GM23338 (cell line): ENCODE data around the gene DLK1. TPM values are rescaled to one million over a fixed set of nuclear protein-coding genes. Genes with fewer than 3 reads are reported as not detected.

Source experiments
- ATAC-seq: fragments of 200-7000 bp; cut with Tn5 transposase; 3 replicates; pipeline ENCODE4 v1.9.1; 2020
- DNase-seq: peaks from one replicate; pipeline ENCODE4 v3.0.0-alpha.2; 2015; ENCODE audit warnings: low spot score
- H2AFZ ChIP-seq: fragments of 200-600 bp; sonication (generic); 2 replicates; pipeline ENCODE4 v1.8.0; 2016; ENCODE audit warnings: antibody characterized with exemption, mild to moderate bottlenecking, moderate library complexity
- H3F3A ChIP-seq: fragments of 200-600 bp; sonication (generic); replicated peaks from 2 replicates; pipeline ENCODE4 v1.8.0; 2017; ENCODE audit warnings: antibody characterized with exemption, mixed run types, low read depth
- H3K27ac ChIP-seq: fragments of 200-600 bp; sonication (generic); 2 replicates; pipeline ENCODE4 v1.6.1; 2016; ENCODE audit warnings: low read depth
- H3K27me3 ChIP-seq: fragments of 200-600 bp; sonication (generic); 2 replicates; pipeline ENCODE4 v1.8.0; 2016; ENCODE audit warnings: mild to moderate bottlenecking, mixed run types, moderate library complexity; ENCODE audit not compliant: insufficient read depth
- H3K36me3 ChIP-seq: fragments of 200-600 bp; sonication (generic); 2 replicates; pipeline ENCODE4 v1.8.0; 2016; ENCODE audit warnings: mild to moderate bottlenecking; ENCODE audit not compliant: insufficient read depth
- H3K4me1 ChIP-seq: fragments of 200-600 bp; sonication (generic); 2 replicates; pipeline ENCODE4 v1.8.0; 2016; ENCODE audit warnings: mild to moderate bottlenecking, moderate library complexity; ENCODE audit not compliant: insufficient read depth
- H3K4me2 ChIP-seq: fragments of 200-600 bp; sonication (generic); 2 replicates; pipeline ENCODE4 v1.7.1; 2017; ENCODE audit warnings: mixed run types
- H3K4me3 ChIP-seq: fragments of 200-600 bp; sonication (generic); 2 replicates; pipeline ENCODE4 v1.6.1; 2016; ENCODE audit warnings: mixed run types
- H3K79me2 ChIP-seq: fragments of 200-600 bp; sonication (generic); replicated peaks from 2 replicates; pipeline ENCODE4 v1.8.0; 2017; ENCODE audit warnings: mild to moderate bottlenecking; ENCODE audit not compliant: insufficient read depth
- H3K9me2 ChIP-seq: fragments of 200-600 bp; sonication (generic); 2 replicates; pipeline ENCODE4 v1.8.0; 2017; ENCODE audit not compliant: insufficient read depth
- H4K20me1 ChIP-seq: fragments of 200-600 bp; sonication (generic); replicated peaks from 2 replicates; pipeline ENCODE4 v1.8.0; 2017; ENCODE audit warnings: mild to moderate bottlenecking; ENCODE audit not compliant: insufficient read depth
- H3K27ac Mint-ChIP-seq: 2 replicates; pipeline ENCODE4 v1.8.0; 2020; ENCODE audit warnings: inconsistent platforms, mild to moderate bottlenecking, moderate library complexity, mixed read lengths
- H3K27me3 Mint-ChIP-seq: 3 replicates; pipeline ENCODE4 v1.8.0; 2022; ENCODE audit warnings: low read depth, mild to moderate bottlenecking, moderate library complexity, mixed read lengths, inconsistent platforms; ENCODE audit not compliant: insufficient read depth, poor library complexity
- H3K36me3 Mint-ChIP-seq: 3 replicates; pipeline ENCODE4 v1.8.0; 2021; ENCODE audit warnings: low read depth, mild to moderate bottlenecking, inconsistent platforms, moderate library complexity, mixed read lengths
- H3K4me1 Mint-ChIP-seq: 3 replicates; pipeline ENCODE4 v1.8.0; 2020; ENCODE audit warnings: mild to moderate bottlenecking, inconsistent platforms, mixed read lengths
- H3K4me3 Mint-ChIP-seq: 3 replicates; pipeline ENCODE4 v1.8.0; 2021; ENCODE audit warnings: moderate library complexity, mild to moderate bottlenecking, inconsistent platforms, mixed read lengths
- H3K9me3 Mint-ChIP-seq: 3 replicates; pipeline ENCODE4 v1.8.0; 2020; ENCODE audit warnings: moderate library complexity, mild to moderate bottlenecking, inconsistent platforms, mixed read lengths
- CREB1 ChIP-seq: fragments of 250-450 bp; sonication (Bioruptor Pico); IDR thresholded peaks from 2 replicates; pipeline ENCODE4 v1.5.0; 2020; ENCODE audit warnings: low read depth, mild to moderate bottlenecking, moderate library complexity
- EZH2 ChIP-seq: fragments of 200-600 bp; sonication (generic); IDR thresholded peaks from one replicate; pipeline ENCODE4 v1.8.0; 2017; ENCODE audit warnings: antibody characterized with exemption, mild to moderate bottlenecking, low read depth; ENCODE audit not compliant: unreplicated experiment
- EZH2phosphoT487 ChIP-seq: fragments of 200-600 bp; sonication (generic); IDR thresholded peaks from one replicate; pipeline ENCODE4 v1.8.1; 2018; ENCODE audit warnings: antibody characterized with exemption; ENCODE audit not compliant: unreplicated experiment
- JUNB ChIP-seq: IDR thresholded peaks from one replicate; pipeline ENCODE4 v1.6.1; 2016; ENCODE audit warnings: antibody characterized with exemption; ENCODE audit not compliant: unreplicated experiment
- NANOG ChIP-seq: IDR thresholded peaks from 2 replicates; pipeline ENCODE4 v1.6.1; 2016; ENCODE audit warnings: antibody characterized with exemption, borderline replicate concordance
- POLR2AphosphoS5 ChIP-seq: IDR thresholded peaks from 2 replicates; pipeline ENCODE4 v1.6.1; 2016; ENCODE audit warnings: antibody characterized with exemption, low read depth
- STAT1 ChIP-seq: IDR thresholded peaks from one replicate; pipeline ENCODE4 v1.6.1; 2016; ENCODE audit warnings: antibody characterized with exemption; ENCODE audit not compliant: unreplicated experiment
- ZNF114 ChIP-seq: fragments of 250-450 bp; sonication (Bioruptor Pico); IDR thresholded peaks from 2 replicates; pipeline ENCODE4 v1.5.0; 2020; ENCODE audit warnings: mild to moderate bottlenecking, moderate library complexity
- ZNF331 ChIP-seq: fragments of 250-450 bp; sonication (Bioruptor Pico); IDR thresholded peaks from 2 replicates; pipeline ENCODE4 v1.5.0; 2020; ENCODE audit warnings: low read depth, mild to moderate bottlenecking, moderate library complexity
- polyA plus RNA-seq: library from polyadenylated mRNA; unstranded; fragments of >200 nt; fragmentation: Nextera tagmentation; extraction: Ambion mirVana; gene quantifications from 2 replicates; pipeline ENCODE4 v1.2.1, GENCODE V29; 2016
- total RNA-seq: library from RNA; depleted of rRNA; stranded (reverse); fragments of >200 nt; shearing (Covaris generic); gene quantifications from 2 replicates; pipeline ENCODE4 v1.2.3, GENCODE V29; 2014
- TF ChIP-seq, protein P1 (sequence below), 2 experiments: fragments of 200-600 bp in 1 of 2; sonication (generic) in 1 of 2; conservative IDR thresholded peaks; 2 replicates each; pipeline versions ENCODE4 v1.5.1 to v1.6.1; 2016 to 2017; ENCODE audit warnings: antibody characterized with exemption in 2 of 2, low read depth in 2 of 2, mild to moderate bottlenecking in 2 of 2, moderate library complexity in 1 of 2
- TF ChIP-seq, protein P2 (sequence below): IDR thresholded peaks from one replicate; pipeline ENCODE4 v1.6.1; 2018; ENCODE audit warnings: antibody characterized with exemption; ENCODE audit not compliant: unreplicated experiment
- TF ChIP-seq, protein P3 (sequence below): IDR thresholded peaks from 2 replicates; pipeline ENCODE4 v1.6.1; 2016; ENCODE audit warnings: antibody characterized with exemption
- TF ChIP-seq, protein P4 (sequence below): fragments of 250-450 bp; sonication (Bioruptor Pico); IDR thresholded peaks from 2 replicates; pipeline ENCODE4 v1.5.0; 2020; ENCODE audit warnings: mild to moderate bottlenecking, moderate library complexity

DLK1 gene
- total and polyA plus RNA-seq, 2 experiments from 2014 or later, result 1.1 to 1.2 TPM

DNA sequence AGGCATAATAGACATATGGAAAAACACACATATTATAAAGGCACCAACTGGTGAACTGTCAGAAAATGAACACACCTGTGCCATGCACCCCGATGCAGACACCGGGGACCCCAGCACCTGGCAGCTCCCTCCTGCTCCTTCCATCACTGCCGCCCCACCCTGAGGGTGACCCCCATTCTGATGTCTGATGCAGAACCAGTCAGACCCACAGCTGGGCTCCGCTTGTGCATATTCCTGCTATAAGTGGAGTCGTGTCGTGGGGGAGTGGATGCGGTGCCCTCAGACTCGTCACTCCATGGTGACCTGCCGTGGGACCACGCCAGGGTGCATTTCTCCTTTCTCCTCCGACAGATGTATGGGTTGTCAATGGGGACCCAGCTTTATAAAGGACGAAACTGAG lies 53.6 kb downstream of the DLK1 start:
- Histone ChIP-seq H3K9me2 (no peaks in the 10 kb centered on the region), H3K4me3 (no peak overlapping the region), H3K79me2 (no peaks in the 10 kb centered on the region), H3K36me3 (no peaks in the 10 kb centered on the region), H3K4me1 (no peaks in the 10 kb centered on the region), H3K4me2 (no peak overlapping the region), H4K20me1 (no peaks in the 10 kb centered on the region), H3F3A (no peaks in the 10 kb centered on the region), H3K27ac (no peak overlapping the region), H2AFZ (no peak overlapping the region), H3K27me3 (no peaks in the 10 kb centered on the region)
- H3K27me3 Mint-ChIP-seq, result peaks cover 17% of the 10 kb centered on the region
- H3K27ac Mint-ChIP-seq, result no peak overlapping the region; the same call in 1 of the 2 replicates
- TF ChIP-seq EZH2phosphoT487 (no peak), STAT1 (no peak), CREB1 (CRISPR knock-in tag) (no peak), EZH2 (no peak), JUNB (no peak), ZNF114 (CRISPR knock-in tag) (no peak), ZNF331 (no peak), POLR2AphosphoS5 (no peak), NANOG (no peak)
- TF ChIP-seq, protein P1, sequence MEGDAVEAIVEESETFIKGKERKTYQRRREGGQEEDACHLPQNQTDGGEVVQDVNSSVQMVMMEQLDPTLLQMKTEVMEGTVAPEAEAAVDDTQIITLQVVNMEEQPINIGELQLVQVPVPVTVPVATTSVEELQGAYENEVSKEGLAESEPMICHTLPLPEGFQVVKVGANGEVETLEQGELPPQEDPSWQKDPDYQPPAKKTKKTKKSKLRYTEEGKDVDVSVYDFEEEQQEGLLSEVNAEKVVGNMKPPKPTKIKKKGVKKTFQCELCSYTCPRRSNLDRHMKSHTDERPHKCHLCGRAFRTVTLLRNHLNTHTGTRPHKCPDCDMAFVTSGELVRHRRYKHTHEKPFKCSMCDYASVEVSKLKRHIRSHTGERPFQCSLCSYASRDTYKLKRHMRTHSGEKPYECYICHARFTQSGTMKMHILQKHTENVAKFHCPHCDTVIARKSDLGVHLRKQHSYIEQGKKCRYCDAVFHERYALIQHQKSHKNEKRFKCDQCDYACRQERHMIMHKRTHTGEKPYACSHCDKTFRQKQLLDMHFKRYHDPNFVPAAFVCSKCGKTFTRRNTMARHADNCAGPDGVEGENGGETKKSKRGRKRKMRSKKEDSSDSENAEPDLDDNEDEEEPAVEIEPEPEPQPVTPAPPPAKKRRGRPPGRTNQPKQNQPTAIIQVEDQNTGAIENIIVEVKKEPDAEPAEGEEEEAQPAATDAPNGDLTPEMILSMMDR (conservative IDR thresholded peaks at IDR 0.05; ENCODE audit: low read depth in 2 of 2), result no peak
- TF ChIP-seq, protein P2, sequence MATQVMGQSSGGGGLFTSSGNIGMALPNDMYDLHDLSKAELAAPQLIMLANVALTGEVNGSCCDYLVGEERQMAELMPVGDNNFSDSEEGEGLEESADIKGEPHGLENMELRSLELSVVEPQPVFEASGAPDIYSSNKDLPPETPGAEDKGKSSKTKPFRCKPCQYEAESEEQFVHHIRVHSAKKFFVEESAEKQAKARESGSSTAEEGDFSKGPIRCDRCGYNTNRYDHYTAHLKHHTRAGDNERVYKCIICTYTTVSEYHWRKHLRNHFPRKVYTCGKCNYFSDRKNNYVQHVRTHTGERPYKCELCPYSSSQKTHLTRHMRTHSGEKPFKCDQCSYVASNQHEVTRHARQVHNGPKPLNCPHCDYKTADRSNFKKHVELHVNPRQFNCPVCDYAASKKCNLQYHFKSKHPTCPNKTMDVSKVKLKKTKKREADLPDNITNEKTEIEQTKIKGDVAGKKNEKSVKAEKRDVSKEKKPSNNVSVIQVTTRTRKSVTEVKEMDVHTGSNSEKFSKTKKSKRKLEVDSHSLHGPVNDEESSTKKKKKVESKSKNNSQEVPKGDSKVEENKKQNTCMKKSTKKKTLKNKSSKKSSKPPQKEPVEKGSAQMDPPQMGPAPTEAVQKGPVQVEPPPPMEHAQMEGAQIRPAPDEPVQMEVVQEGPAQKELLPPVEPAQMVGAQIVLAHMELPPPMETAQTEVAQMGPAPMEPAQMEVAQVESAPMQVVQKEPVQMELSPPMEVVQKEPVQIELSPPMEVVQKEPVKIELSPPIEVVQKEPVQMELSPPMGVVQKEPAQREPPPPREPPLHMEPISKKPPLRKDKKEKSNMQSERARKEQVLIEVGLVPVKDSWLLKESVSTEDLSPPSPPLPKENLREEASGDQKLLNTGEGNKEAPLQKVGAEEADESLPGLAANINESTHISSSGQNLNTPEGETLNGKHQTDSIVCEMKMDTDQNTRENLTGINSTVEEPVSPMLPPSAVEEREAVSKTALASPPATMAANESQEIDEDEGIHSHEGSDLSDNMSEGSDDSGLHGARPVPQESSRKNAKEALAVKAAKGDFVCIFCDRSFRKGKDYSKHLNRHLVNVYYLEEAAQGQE, result no peak
- TF ChIP-seq, protein P3, sequence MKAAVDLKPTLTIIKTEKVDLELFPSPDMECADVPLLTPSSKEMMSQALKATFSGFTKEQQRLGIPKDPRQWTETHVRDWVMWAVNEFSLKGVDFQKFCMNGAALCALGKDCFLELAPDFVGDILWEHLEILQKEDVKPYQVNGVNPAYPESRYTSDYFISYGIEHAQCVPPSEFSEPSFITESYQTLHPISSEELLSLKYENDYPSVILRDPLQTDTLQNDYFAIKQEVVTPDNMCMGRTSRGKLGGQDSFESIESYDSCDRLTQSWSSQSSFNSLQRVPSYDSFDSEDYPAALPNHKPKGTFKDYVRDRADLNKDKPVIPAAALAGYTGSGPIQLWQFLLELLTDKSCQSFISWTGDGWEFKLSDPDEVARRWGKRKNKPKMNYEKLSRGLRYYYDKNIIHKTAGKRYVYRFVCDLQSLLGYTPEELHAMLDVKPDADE, result no peak
- TF ChIP-seq, protein P4, sequence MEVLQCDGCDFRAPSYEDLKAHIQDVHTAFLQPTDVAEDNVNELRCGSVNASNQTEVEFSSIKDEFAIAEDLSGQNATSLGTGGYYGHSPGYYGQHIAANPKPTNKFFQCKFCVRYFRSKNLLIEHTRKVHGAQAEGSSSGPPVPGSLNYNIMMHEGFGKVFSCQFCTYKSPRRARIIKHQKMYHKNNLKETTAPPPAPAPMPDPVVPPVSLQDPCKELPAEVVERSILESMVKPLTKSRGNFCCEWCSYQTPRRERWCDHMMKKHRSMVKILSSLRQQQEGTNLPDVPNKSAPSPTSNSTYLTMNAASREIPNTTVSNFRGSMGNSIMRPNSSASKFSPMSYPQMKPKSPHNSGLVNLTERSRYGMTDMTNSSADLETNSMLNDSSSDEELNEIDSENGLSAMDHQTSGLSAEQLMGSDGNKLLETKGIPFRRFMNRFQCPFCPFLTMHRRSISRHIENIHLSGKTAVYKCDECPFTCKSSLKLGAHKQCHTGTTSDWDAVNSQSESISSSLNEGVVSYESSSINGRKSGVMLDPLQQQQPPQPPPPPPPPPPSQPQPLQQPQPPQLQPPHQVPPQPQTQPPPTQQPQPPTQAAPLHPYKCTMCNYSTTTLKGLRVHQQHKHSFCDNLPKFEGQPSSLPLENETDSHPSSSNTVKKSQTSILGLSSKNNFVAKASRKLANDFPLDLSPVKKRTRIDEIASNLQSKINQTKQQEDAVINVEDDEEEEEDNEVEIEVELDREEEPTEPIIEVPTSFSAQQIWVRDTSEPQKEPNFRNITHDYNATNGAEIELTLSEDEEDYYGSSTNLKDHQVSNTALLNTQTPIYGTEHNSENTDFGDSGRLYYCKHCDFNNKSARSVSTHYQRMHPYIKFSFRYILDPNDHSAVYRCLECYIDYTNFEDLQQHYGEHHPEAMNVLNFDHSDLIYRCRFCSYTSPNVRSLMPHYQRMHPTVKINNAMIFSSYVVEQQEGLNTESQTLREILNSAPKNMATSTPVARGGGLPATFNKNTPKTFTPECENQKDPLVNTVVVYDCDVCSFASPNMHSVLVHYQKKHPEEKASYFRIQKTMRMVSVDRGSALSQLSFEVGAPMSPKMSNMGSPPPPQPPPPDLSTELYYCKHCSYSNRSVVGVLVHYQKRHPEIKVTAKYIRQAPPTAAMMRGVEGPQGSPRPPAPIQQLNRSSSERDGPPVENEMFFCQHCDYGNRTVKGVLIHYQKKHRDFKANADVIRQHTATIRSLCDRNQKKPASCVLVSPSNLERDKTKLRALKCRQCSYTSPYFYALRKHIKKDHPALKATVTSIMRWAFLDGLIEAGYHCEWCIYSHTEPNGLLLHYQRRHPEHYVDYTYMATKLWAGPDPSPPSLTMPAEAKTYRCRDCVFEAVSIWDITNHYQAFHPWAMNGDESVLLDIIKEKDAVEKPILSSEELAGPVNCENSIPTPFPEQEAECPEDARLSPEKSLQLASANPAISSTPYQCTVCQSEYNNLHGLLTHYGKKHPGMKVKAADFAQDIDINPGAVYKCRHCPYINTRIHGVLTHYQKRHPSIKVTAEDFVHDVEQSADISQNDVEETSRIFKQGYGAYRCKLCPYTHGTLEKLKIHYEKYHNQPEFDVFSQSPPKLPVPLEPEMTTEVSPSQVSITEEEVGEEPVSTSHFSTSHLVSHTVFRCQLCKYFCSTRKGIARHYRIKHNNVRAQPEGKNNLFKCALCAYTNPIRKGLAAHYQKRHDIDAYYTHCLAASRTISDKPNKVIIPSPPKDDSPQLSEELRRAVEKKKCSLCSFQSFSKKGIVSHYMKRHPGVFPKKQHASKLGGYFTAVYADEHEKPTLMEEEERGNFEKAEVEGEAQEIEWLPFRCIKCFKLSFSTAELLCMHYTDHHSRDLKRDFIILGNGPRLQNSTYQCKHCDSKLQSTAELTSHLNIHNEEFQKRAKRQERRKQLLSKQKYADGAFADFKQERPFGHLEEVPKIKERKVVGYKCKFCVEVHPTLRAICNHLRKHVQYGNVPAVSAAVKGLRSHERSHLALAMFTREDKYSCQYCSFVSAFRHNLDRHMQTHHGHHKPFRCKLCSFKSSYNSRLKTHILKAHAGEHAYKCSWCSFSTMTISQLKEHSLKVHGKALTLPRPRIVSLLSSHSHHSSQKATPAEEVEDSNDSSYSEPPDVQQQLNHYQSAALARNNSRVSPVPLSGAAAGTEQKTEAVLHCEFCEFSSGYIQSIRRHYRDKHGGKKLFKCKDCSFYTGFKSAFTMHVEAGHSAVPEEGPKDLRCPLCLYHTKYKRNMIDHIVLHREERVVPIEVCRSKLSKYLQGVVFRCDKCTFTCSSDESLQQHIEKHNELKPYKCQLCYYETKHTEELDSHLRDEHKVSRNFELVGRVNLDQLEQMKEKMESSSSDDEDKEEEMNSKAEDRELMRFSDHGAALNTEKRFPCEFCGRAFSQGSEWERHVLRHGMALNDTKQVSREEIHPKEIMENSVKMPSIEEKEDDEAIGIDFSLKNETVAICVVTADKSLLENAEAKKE (CRISPR knock-in tag), result no peak
- no peak overlapping the region for H3K4me3 Mint-ChIP-seq
- no peaks in the 10 kb centered on the region for H3K36me3 Mint-ChIP-seq
- ATAC-seq, result no peak
- no peaks in the 10 kb centered on the region for H3K4me1 Mint-ChIP-seq
- no peak for DNase-seq
- H3K9me3 Mint-ChIP-seq, result no peaks in the 10 kb centered on the region; the same call in 2 of the 3 replicates
